Effector CD4-positive, alpha-beta T cell (primary cell): ENCODE results near the gene DIO3.
"Not testable (repeated sequence)": the region's sequence is repeated elsewhere in the genome, so short reads cannot be mapped to it uniquely, and the experiment has no call there.

ENCODE experiments used
- DNase-seq: peaks from one replicate; pipeline ENCODE4 v3.0.0-alpha.2; 2020

The DIO3 gene

GRCh38 chr14:101559624-101560533, 1.4 kb upstream of the DIO3 start:
- no peak for DNase-seq

GRCh38 chr14:101560534-101561113, 671 bp upstream of the DIO3 start:
- no peak for DNase-seq

- no peak for DNase-seq
These were observed 699 bp downstream of the DIO3 start for GRCh38 chr14:101561897-101562490.

- no peak for DNase-seq
These were observed 1.5 kb downstream of the DIO3 start for GRCh38 chr14:101562659-101563351.

- DNase-seq = no peak
These were observed 2.0 kb downstream of the DIO3 start for GRCh38 chr14:101563352-101563653.

- no peak for DNase-seq
These were observed 2.6 kb downstream of the DIO3 start for GRCh38 chr14:101563654-101564443.

GRCh38 chr14:101564444-101564776, 3.1 kb downstream of the DIO3 start:
- no peak for DNase-seq

GRCh38 chr14:101564819-101565698, 3.8 kb downstream of the DIO3 start:
- no peak for DNase-seq

- no peak for DNase-seq
These were observed 6.0 kb downstream of the DIO3 start for GRCh38 chr14:101567252-101567651.

- no peak for DNase-seq
These were observed 9.7 kb downstream of the DIO3 start for GRCh38 chr14:101571004-101571403.

- not testable (repeated sequence) for DNase-seq
These were observed 11.2 kb downstream of the DIO3 start for GRCh38 chr14:101572526-101572925.

- DNase-seq = no peak
These were observed 12.0 kb downstream of the DIO3 start for GRCh38 chr14:101573289-101573688.

GRCh38 chr14:101575581-101575980, 14.3 kb downstream of the DIO3 start:
- DNase-seq = no peak

- no peak for DNase-seq
These were observed 16.1 kb downstream of the DIO3 start for GRCh38 chr14:101577221-101577909.

- no peak for DNase-seq
These were observed 17.2 kb downstream of the DIO3 start for GRCh38 chr14:101578489-101578888.

- no peak for DNase-seq
These were observed 18.2 kb downstream of the DIO3 start for GRCh38 chr14:101579372-101580080.

- DNase-seq = no peak
These were observed 20.5 kb downstream of the DIO3 start for GRCh38 chr14:101581806-101582205.

- no peak for DNase-seq
These were observed 21.0 kb downstream of the DIO3 start for GRCh38 chr14:101582294-101582693.

- DNase-seq = no peak
These were observed 21.9 kb downstream of the DIO3 start for GRCh38 chr14:101583006-101583714.

- no peak for DNase-seq
These were observed 22.4 kb downstream of the DIO3 start for GRCh38 chr14:101583715-101584054.
